Neural progenitor cell (in vitro differentiated cells): Measurements from ENCODE around the gene NCR2. TPM values are rescaled to one million over a fixed set of nuclear protein-coding genes. Genes with fewer than 3 reads are reported as not detected.

Experiments
- DNase-seq: peaks from one replicate; pipeline ENCODE4 v3.0.0-alpha.2; 2016; ENCODE audit warnings: low spot score
- H2AFZ ChIP-seq: fragments of 200-600 bp; sonication (generic); replicated peaks from 2 replicates; pipeline ENCODE4 v1.6.1; 2016; ENCODE audit warnings: antibody characterized with exemption
- H3F3A ChIP-seq: fragments of 200-600 bp; sonication (generic); 2 replicates; pipeline ENCODE4 v1.6.1; 2016; ENCODE audit warnings: antibody characterized with exemption, low read depth
- H3K27ac ChIP-seq: fragments of 200-600 bp; sonication (generic); 2 replicates; pipeline ENCODE4 v1.5.1; 2016; ENCODE audit warnings: mild to moderate bottlenecking
- H3K27me3 ChIP-seq: fragments of 200-600 bp; sonication (generic); 2 replicates; pipeline ENCODE4 v1.6.1; 2016; ENCODE audit warnings: mild to moderate bottlenecking, moderate library complexity
- H3K36me3 ChIP-seq: fragments of 200-600 bp; sonication (generic); 2 replicates; pipeline ENCODE4 v1.5.1; 2016
- H3K4me1 ChIP-seq: fragments of 200-600 bp; sonication (generic); 2 replicates; pipeline ENCODE4 v1.6.1; 2016; ENCODE audit warnings: mixed run types
- H3K4me2 ChIP-seq: fragments of 200-600 bp; sonication (generic); 2 replicates; pipeline ENCODE4 v1.6.1; 2016
- H3K4me3 ChIP-seq: fragments of 200-600 bp; sonication (generic); 2 replicates; pipeline ENCODE4 v1.5.1; 2016
- H3K79me2 ChIP-seq: fragments of 200-600 bp; sonication (generic); 2 replicates; pipeline ENCODE4 v1.6.1; 2016; ENCODE audit warnings: low read depth
- H3K9ac ChIP-seq: fragments of 200-600 bp; sonication (generic); 2 replicates; pipeline ENCODE4 v1.6.1; 2016
- H3K9me3 ChIP-seq: fragments of 200-600 bp; sonication (generic); 2 replicates; pipeline ENCODE4 v1.5.1; 2016; ENCODE audit warnings: low read depth
- H4K20me1 ChIP-seq: fragments of 200-600 bp; sonication (generic); 2 replicates; pipeline ENCODE4 v1.6.1; 2016; ENCODE audit warnings: low read depth
- H3K27ac Mint-ChIP-seq: 3 replicates; pipeline ENCODE4 v1.8.0; 2021; ENCODE audit warnings: mixed read lengths
- H3K27me3 Mint-ChIP-seq: 2 replicates; pipeline ENCODE4 v1.8.0; 2022; ENCODE audit warnings: low read depth, mild to moderate bottlenecking, inconsistent platforms, moderate library complexity, mixed read lengths; ENCODE audit not compliant: insufficient read depth
- H3K36me3 Mint-ChIP-seq: 3 replicates; pipeline ENCODE4 v1.8.0; 2021; ENCODE audit warnings: mixed read lengths
- H3K4me1 Mint-ChIP-seq: 3 replicates; pipeline ENCODE4 v1.8.0; 2021; ENCODE audit warnings: mixed read lengths
- H3K4me3 Mint-ChIP-seq: 3 replicates; pipeline ENCODE4 v1.8.0; 2021; ENCODE audit warnings: mild to moderate bottlenecking, moderate library complexity, mixed read lengths
- H3K9me3 Mint-ChIP-seq: 3 replicates; pipeline ENCODE4 v1.8.0; 2020; ENCODE audit warnings: mixed read lengths
- EZH2 ChIP-seq: fragments of 200-600 bp; sonication (generic); IDR thresholded peaks from 2 replicates; pipeline ENCODE4 v1.6.1; 2017; ENCODE audit warnings: antibody characterized with exemption, mild to moderate bottlenecking, moderate library complexity
- EZH2phosphoT487 ChIP-seq: fragments of 200-600 bp; sonication (generic); IDR thresholded peaks from 2 replicates; pipeline ENCODE4 v1.6.1; 2017; ENCODE audit warnings: antibody characterized with exemption
- total RNA-seq: library from RNA; depleted of rRNA; stranded (reverse); fragments of >200 nt; gene quantifications from 2 replicates; pipeline ENCODE4 v1.2.3, GENCODE V29; 2015; ENCODE audit warnings: low replicate concordance
- TF ChIP-seq, protein P1 (sequence below): fragments of 200-600 bp; sonication (generic); IDR thresholded peaks from 2 replicates; pipeline ENCODE4 v1.5.1; 2017; ENCODE audit warnings: antibody characterized with exemption, mild to moderate bottlenecking

Gene NCR2
- total RNA-seq, 1 donor from 2014 or later: not detected

DNA sequence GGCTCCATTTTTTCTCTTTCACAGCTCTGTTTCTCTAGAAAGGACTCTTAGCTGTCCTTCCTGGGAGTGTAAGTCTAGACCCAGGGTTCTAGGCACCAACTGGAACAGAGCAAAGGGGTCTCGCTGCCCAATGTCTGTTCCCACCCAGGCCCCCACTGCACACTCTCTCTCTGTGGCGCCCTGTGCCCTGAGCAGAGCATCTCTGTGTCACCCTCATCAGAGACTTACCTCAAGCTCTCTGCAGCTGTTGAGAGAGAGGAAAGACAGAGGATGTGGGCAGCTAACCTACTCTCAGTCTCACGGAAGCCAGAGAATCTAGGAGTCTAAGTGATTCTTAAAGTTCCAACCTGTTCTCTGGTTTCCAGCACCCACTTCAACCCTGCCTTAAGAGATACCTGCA lies 9.5 kb downstream of the NCR2 start:
- no peak for DNase-seq
- Histone ChIP-seq H3K36me3 (no peaks in the 10 kb centered on the region), H4K20me1 (no peaks in the 10 kb centered on the region), H3K4me1 (no peaks in the 10 kb centered on the region), H3K4me3 (no peak overlapping the region), H3K4me2 (no peak overlapping the region), H3K9me3 (no peaks in the 10 kb centered on the region), H3K79me2 (no peaks in the 10 kb centered on the region), H3K9ac (no peak overlapping the region), H3K27me3 (peaks cover 8% of the 10 kb centered on the region), H2AFZ (no peak overlapping the region), H3F3A (no peaks in the 10 kb centered on the region), H3K27ac (no peak overlapping the region)
- Mint-ChIP-seq H3K4me3 (no peak overlapping the region), H3K4me1 (peaks cover 21% of the 10 kb centered on the region), H3K27me3 (peaks cover 9% of the 10 kb centered on the region), H3K36me3 (no peaks in the 10 kb centered on the region), H3K9me3 (peaks cover 14% of the 10 kb centered on the region), H3K27ac (no peak overlapping the region)
- TF ChIP-seq EZH2 (no peak), EZH2phosphoT487 (no peak)
- TF ChIP-seq, protein P1, sequence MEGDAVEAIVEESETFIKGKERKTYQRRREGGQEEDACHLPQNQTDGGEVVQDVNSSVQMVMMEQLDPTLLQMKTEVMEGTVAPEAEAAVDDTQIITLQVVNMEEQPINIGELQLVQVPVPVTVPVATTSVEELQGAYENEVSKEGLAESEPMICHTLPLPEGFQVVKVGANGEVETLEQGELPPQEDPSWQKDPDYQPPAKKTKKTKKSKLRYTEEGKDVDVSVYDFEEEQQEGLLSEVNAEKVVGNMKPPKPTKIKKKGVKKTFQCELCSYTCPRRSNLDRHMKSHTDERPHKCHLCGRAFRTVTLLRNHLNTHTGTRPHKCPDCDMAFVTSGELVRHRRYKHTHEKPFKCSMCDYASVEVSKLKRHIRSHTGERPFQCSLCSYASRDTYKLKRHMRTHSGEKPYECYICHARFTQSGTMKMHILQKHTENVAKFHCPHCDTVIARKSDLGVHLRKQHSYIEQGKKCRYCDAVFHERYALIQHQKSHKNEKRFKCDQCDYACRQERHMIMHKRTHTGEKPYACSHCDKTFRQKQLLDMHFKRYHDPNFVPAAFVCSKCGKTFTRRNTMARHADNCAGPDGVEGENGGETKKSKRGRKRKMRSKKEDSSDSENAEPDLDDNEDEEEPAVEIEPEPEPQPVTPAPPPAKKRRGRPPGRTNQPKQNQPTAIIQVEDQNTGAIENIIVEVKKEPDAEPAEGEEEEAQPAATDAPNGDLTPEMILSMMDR: no peak

DNA sequence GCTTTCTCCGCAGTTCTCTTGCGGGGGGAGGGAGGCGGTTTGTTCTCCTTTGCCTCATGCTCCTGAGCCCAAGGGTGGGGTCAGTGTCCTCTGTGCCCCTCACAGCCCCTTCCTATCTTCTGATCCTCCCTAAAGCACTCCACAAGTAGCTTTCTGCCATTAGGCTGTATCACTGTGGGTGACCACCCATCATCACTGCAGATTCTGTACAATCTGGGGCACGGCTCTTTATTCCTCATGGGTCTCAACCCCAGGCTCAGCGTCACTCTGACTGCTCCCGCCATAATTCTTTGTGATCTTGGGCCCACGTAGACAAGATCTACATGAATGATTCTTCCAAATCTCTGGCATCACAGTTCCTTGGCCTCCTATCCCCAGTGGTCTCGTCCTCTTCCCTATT lies 10.5 kb downstream of the NCR2 start:
- Histone ChIP-seq H3K9me3 (no peaks in the 10 kb centered on the region), H3K79me2 (no peaks in the 10 kb centered on the region), H3K4me1 (no peaks in the 10 kb centered on the region), H3K4me3 (no peak overlapping the region), H4K20me1 (no peaks in the 10 kb centered on the region), H2AFZ (no peak overlapping the region), H3F3A (no peaks in the 10 kb centered on the region), H3K27ac (no peak overlapping the region), H3K9ac (no peak overlapping the region), H3K27me3 (peaks cover 12% of the 10 kb centered on the region), H3K4me2 (no peak overlapping the region), H3K36me3 (no peaks in the 10 kb centered on the region)
- no peak overlapping the region for H3K27ac Mint-ChIP-seq
- no peak overlapping the region for H3K4me3 Mint-ChIP-seq
- no peak for DNase-seq
- TF ChIP-seq, protein P1: no peak
- no peak for TF ChIP-seq EZH2
- TF ChIP-seq EZH2phosphoT487: no peak
- H3K27me3 Mint-ChIP-seq: peaks cover 9% of the 10 kb centered on the region
- no peaks in the 10 kb centered on the region for H3K36me3 Mint-ChIP-seq
- H3K4me1 Mint-ChIP-seq: peaks cover 21% of the 10 kb centered on the region
- peaks cover 14% of the 10 kb centered on the region for H3K9me3 Mint-ChIP-seq

DNA sequence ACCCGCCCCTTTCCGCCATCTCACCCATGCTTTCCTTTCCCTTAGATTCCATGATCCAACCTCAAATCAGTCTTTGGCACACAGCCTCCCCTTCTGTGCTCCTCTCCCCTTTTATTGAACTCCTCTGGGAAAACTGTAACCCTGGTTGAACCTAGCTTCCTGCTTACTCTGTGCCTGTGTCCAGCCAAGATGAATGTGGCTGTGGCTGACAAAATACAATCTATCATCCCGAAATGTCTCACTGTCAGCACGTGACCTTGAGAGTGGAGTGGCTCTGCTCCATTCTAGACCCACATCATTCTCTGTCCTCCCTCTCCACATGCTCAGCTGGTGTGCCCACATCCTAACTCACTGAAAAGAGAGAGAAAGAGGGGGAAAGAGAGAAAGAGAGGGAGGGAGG lies 11.0 kb downstream of the NCR2 start:
- Histone ChIP-seq H3K36me3 (no peaks in the 10 kb centered on the region), H3K27ac (no peak overlapping the region), H3K4me1 (no peaks in the 10 kb centered on the region), H3K9ac (no peak overlapping the region), H3K4me3 (no peak overlapping the region), H3K4me2 (no peak overlapping the region), H3F3A (no peaks in the 10 kb centered on the region), H4K20me1 (no peaks in the 10 kb centered on the region), H3K79me2 (no peaks in the 10 kb centered on the region), H3K27me3 (peaks cover 12% of the 10 kb centered on the region), H2AFZ (no peak overlapping the region), H3K9me3 (no peaks in the 10 kb centered on the region)
- no peak for DNase-seq
- H3K27me3 Mint-ChIP-seq: peaks cover 11% of the 10 kb centered on the region
- H3K4me1 Mint-ChIP-seq: peaks cover 21% of the 10 kb centered on the region
- no peak overlapping the region for H3K27ac Mint-ChIP-seq
- no peak overlapping the region for H3K4me3 Mint-ChIP-seq
- TF ChIP-seq, protein P1: no peak
- TF ChIP-seq EZH2 (no peak), EZH2phosphoT487 (no peak)
- no peaks in the 10 kb centered on the region for H3K36me3 Mint-ChIP-seq
- H3K9me3 Mint-ChIP-seq: peaks cover 14% of the 10 kb centered on the region
